GOT3 (cell line): ENCODE data around the gene SH3RF1.
"Not testable (repeated sequence)": the region's sequence is repeated elsewhere in the genome, so short reads cannot be mapped to it uniquely, and the experiment has no call there.

Experiments
- DNase-seq: peaks from one replicate; lab custom pipeline; 2025; ENCODE audit warnings: mixed read lengths; lab: John Stamatoyannopoulos, UW

The SH3RF1 gene

DNA sequence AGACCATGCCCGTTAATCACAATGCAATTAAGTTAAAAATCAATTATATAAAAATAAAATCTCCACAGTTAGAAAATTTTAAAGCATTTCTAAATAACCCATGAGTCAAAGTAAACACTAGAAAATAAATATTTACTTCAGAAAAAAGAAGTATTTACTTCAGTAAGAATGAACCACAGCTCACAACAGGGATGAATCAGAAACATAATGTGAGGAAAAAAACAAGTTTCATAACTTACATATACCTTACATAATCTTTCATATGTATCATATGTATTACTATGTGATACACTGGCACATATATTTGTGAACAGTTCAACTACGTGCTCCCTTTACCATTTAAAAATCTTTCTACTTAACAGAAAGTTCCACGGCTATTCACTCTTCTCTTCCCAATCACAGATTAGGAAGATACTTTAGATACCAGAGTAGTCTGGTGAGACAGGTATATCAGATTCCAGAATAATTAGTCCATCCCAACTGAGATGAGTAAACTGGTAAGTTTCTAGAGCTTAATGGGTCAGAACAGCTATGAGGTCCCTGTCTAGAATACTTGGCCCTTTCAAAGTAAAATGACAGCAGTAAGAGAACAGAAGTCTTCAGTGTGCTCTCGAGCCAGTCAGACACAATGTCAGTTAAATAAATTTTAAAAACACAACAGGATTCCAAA is 70.3 kb downstream of the SH3RF1 start:
- no peak for DNase-seq

- DNase-seq = no peak
Observed at GRCh38 chr4:169199184-169199583, 71.6 kb downstream of the SH3RF1 start.

GRCh38 chr4:169198167-169198566 is 72.6 kb downstream of the SH3RF1 start:
- DNase-seq = no peak

DNA sequence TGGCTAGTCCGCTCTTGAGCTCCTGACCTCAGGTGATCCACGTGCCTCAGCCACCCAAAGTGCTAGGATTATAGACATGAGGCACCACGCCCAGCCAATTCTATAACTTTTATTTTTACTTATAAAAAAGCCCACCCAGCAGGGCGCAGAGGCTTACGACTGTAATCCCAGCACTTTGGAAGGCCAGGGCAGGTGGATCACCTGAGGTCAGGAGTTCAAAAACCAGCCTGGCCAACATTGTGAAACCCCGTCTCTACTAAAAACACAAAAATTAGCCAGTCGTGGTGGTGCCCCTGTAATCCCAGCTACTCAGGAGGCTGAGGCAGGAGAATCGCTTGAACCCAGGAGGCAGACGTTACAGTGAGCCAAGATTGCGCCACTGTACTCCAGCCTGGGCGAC is 73.5 kb downstream of the SH3RF1 start:
- not testable (repeated sequence) for DNase-seq

GRCh38 chr4:169195032-169195431 is 75.7 kb downstream of the SH3RF1 start:
- DNase-seq = no peak

GRCh38 chr4:169189968-169190367 is 80.8 kb downstream of the SH3RF1 start:
- DNase-seq = not testable (repeated sequence)

GRCh38 chr4:169189372-169189771 is 81.4 kb downstream of the SH3RF1 start:
- DNase-seq = no peak

DNA sequence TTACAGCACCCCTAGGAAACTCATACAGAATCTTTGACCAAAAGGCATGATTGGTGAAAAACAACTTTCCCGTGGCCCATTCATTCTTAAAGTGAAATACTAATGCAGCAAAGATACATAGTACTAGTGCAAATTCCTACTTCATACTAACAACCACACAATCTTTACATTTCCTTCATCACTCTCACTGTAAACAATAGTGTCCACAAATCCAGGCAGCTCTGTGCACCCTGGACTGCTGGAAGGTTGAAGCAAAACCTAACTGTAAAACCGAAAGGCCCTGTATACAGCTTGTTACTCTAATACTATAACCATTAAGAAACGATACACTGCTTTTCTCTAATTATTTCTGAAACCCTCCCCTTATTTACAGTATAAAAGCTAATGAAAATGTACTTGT is 82.6 kb downstream of the SH3RF1 start:
- DNase-seq = no peak

GRCh38 chr4:169185133-169185956 is 85.4 kb downstream of the SH3RF1 start:
- no peak for DNase-seq

DNA sequence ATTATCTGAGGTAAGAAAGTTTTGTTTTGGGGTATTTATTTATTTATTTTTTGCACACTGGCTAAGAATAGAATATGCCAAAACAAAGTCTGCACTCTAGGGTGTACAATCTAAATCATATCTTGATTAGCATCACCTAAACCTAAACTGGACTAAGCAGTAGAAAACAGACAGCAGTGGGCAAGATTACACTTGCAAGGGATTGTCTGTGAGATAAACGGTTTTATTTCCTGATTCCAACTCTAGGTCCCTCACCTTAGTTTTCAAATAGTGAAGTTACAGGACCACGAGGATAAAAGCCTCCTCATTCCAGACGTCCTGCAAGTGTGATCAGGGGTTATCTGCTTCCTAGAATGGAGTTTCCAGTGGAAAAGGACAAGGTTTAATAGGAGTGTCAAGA is 86.1 kb downstream of the SH3RF1 start:
- DNase-seq = no peak

DNA sequence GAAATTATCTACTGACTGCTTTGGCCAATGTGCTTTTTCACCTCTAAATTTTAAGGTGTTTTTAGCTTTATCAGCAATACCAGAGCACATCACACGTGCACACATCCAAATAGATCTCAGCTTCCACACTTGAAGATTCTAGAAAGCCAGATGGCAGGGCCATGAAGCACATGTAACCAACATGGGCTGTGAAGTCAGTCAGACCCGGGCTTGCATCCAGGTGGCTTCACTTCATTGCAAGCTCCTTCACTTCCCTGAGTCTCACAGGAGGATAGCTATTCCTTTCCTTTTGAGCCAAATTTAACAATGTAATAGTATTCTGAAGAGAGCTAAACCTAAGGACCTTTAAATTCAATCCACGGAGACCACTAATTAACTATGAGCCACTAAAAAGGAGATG is 86.5 kb downstream of the SH3RF1 start:
- no peak for DNase-seq

GRCh38 chr4:169183581-169183980 is 87.2 kb downstream of the SH3RF1 start:
- DNase-seq = no peak

- no peak for DNase-seq
Observed at GRCh38 chr4:169179609-169180521, 90.9 kb downstream of the SH3RF1 start.

- DNase-seq = not testable (repeated sequence)
Observed at GRCh38 chr4:169178092-169178491, 92.7 kb downstream of the SH3RF1 start.

- DNase-seq = no peak
Observed at GRCh38 chr4:169175476-169175875, 95.3 kb downstream of the SH3RF1 start.

GRCh38 chr4:169175035-169175434 is 95.7 kb downstream of the SH3RF1 start:
- DNase-seq = no peak

DNA sequence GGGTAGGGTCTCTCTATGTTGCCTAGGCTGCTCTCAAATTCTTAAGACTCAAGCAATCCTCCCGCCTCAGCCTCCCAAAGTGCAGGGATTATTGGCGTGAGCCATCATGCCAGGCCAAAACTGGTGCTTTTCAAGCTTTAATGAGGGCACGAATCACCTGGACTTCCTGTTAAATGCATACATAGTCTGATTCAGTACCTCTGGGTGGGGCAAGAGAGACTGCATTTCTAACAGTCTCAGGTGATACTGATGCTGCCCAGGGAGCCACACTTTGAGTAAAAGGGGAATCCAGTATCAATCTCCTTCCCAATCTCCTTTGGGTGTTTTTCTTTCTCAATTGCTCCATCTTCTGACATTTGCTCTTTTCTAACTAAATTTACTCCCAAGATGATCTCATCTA is 96.5 kb downstream of the SH3RF1 start:
- DNase-seq = no peak

DNA sequence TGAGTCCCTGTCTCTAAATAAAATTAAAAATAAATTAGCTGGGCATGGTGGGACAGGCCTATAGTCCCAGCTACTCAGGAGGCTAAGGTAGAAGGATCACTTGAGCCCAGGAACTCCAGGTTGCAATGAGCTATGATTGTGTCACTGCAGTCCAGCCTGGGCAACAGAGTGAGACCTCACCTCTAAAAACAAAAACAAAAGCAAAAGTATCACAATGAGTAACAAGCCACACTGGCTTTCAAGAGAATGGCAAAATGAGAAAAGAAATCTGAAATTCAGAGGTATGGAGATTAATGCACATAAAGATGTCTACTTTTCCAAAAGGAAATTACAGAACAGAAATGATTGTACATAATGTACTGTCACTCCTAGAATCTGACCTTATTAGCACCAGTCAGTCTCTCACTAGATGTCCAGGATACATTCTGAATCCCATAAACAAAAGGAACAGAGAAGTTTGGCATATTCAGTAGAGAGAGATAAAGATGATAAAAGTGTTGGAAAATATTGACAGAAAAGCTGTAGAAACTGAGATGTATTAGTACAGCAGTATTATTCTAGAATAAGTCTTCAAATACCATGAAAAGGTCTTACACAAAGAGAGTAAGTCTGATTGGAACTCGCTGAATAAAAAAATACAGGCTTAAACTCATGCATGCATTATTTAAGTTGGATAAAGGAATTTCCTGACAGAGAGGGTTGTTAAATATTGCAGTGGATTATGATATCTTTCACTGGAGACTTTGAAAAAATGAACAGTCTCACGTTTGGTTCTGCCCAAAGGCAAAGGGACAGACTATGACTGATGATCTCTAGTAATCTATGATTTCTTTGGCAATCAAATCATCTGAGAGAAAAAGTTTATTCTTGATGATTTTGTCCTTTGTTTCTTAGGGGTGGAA is 102.5 kb downstream of the SH3RF1 start:
- DNase-seq = no peak

DNA sequence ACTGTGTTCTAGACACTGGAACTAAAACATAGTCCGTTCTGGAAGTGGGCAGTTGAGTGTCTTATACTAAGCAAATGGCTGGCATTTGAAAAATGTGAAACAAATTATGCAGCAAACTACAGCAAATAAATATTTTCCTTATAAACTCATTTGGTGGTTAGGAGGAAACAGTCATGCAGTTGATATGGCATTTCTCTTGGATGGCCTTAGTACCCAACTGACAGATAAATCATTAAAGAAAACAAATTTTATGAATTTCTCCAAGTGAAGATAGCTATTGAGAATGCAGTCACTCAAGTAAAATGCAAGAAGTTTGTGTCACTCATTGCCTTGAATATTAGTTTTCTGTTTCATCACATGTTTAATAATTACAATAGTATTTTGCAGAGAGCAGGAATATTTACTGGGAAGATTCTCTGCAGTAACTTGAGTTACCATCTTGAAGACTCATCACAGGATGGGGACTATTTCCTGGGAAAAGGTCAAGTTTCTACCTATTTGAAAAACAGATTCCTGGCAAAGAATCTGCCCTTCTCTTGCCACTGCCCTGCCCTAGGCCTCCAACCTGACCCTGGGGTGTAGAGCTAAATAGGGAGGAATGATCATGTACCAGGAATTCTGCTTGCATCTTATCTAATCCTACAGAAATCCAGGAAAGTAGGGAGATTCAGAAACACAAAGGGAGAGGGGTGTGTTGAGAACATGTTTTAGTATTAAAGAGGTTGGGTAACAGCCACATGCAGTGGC is 105.9 kb downstream of the SH3RF1 start:
- DNase-seq = no peak

DNA sequence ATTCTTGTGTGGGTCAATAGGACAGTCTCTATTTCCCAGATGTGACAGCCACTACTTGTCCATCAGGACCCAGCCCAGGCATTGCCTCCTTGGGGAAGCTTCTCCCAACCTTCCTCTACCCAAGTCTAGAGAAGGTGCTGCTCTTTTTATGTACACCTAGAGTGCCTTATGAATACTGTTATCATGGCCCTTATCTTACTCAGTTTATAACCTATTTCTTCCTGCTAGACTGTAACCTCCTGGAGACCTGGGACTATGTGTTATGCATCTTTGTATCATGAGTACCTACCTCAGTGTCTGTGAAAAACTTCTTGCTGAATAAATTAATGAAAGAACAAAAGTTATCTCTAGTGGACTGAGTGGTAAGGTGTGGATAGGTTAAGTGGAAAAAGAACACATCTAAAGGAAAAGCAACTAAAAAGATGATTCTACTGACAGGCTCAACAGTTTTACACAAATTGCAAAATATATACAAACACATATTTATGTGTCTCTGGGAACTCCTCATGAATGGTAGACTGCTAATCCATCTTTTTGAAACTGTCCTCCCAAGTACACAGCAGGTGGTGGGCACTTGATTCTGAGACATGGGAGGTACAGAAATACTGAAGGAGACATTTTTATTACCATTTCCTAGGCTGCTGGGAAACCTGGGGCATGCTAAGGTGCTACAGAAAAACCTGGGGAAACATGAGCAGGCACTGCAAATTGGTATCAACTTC is 106.6 kb downstream of the SH3RF1 start:
- DNase-seq = no peak
